Neural cell (in vitro differentiated cells): Measurements from ENCODE around the gene NR1H2. TPM values are rescaled to one million over a fixed set of nuclear protein-coding genes. Genes with fewer than 3 reads are reported as not detected.

Experiments used
- polyA plus RNA-seq: library from polyadenylated mRNA; depleted of rRNA; stranded (reverse); fragments of >200 nt; gene quantifications from 2 replicates; pipeline ENCODE4 v1.2.3, GENCODE V29; 2014

NR1H2 gene
- polyA plus RNA-seq, 1 donor from 2014 or later = 18.5 TPM

Other genes starting within 250 kb of the NR1H2 start
- not detected in 2 replicates for gene IZUMO2, start 213.2 kb upstream of the NR1H2 start, polyA plus RNA-seq
- not detected in 2 replicates for gene MYH14, start 172.8 kb upstream of the NR1H2 start, polyA plus RNA-seq
- 0.97 and 1.1 TPM in 2 replicates for gene KCNC3, start 47.1 kb upstream of the NR1H2 start, polyA plus RNA-seq
- gene NAPSA, start 10.8 kb upstream of the NR1H2 start, polyA plus RNA-seq = 2.2 TPM in 1 of 2 replicates, not detected in the other
- 13.1 and 20.2 TPM in 2 replicates for gene POLD1, start 7.9 kb downstream of the NR1H2 start, polyA plus RNA-seq
- not detected in 2 replicates for gene SPIB, start 42.5 kb downstream of the NR1H2 start, polyA plus RNA-seq
- gene MYBPC2, start 56.4 kb downstream of the NR1H2 start, polyA plus RNA-seq = not detected in 2 replicates
- 233 and 270 TPM in 2 replicates for gene EMC10, start 100.0 kb downstream of the NR1H2 start, polyA plus RNA-seq
- 3.3 and 6.5 TPM in 2 replicates for gene GARIN5A, start 100.4 kb downstream of the NR1H2 start, polyA plus RNA-seq
- gene JOSD2, start 134.7 kb downstream of the NR1H2 start, polyA plus RNA-seq = 6.6 and 10.7 TPM in 2 replicates
- gene ASPDH, start 137.5 kb downstream of the NR1H2 start, polyA plus RNA-seq = 0.98 TPM in 1 of 2 replicates, not detected in the other
- 83.1 and 98.9 TPM in 2 replicates for gene LRRC4B, start 192.0 kb downstream of the NR1H2 start, polyA plus RNA-seq